HG03066 (cell line): ENCODE data around the gene ANKS6.

Experiments used
- ATAC-seq: cut with Tn5 transposase; IDR thresholded peaks from one replicate; pipeline ENCODE4 v1.9.1; 2021; ENCODE audit warnings: low read depth; ENCODE audit not compliant: unreplicated experiment

The ANKS6 gene

DNA sequence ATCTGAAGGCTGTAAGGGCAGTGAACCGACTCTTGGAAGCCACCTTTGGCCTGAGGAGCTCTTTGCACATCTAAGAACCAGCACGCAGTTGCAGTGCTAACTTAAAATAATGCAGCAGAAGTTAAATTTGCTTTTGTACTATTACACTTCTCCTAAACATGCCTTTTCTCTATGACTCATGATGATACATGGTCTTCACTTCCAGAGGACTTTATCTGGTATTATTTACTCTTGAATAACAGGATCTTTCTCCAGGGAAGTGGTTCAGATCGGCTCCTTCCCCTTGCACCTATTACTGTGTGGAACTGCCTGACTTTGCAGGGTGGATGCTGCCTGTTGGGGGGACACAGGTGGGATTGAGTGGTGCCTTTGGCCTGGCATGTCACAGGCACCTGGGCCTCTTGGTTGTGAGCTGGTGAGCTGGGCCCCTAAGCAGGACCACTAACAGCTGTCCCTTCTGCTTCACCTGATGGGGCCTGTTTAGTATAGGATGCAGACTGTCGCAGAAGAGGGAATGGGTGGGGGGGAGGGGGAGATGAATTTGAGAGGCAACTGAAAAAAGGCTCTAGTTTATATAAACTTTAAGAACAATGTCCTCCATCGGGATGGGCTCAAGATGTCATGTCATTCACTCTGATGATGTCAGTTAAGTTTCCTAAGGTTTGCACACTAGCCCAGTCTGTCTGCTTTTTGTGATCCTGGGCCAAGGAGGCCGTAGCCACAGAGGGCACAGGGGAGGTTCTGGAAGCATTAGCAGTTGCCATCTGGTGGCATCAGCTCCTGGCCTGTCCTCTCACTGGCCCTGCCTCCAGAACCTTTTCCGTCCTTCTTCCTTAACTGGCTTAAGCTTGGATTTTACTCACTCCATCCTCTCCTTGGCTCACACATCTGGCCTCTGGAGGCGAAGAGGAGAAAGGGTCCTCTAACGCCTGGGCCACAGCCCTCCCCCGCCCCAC is 53.8 kb downstream of the ANKS6 start:
- no peak for ATAC-seq

DNA sequence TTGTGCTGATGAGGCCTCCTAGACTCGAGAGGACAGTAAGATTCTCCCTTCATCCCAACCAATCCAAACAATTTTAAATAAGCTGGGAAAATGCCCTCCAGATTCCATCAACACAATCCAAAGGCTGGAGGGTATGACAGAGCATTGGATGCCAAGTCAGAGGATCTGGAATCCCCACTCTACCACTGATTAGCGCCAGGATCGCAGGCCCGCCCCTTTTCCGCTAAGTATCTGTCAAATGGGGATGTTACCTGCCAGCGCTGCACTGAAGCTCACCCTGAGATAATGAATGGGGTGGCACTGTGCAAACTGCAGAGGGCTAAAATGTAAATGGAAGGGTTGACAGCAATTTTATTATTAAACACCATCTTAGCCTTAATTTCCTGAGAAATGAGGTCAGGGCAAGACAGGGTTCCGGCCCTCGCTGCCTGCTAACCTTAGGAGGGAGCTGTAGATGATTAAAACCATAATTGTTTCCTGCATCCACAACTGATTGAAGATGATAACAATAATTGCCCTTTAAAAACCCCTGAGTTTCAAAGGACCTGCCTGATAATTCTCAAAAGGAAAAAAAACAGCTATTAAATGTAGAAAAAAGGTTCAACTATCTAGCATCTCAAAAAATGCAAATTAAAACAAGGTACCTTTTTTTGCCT is 56.0 kb downstream of the ANKS6 start:
- no peak for ATAC-seq

DNA sequence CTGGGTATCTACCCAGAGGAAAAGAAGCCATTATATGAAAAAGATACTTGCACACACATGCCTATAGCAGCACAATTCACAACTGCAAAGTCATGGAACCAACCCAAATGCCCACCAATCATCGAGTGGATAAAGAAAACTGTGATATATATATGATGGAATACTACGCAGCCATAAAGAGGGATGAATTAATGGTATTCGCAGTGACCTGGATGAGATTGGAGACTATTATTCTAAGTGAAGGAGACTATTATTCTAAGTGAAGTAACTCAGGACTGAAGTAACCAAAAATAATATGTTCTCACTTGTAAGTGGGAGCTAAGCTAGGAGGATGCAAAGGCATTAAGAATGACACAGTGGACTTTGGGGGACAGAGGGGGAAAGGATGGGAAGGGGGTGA is 57.6 kb downstream of the ANKS6 start:
- ATAC-seq: no peak

DNA sequence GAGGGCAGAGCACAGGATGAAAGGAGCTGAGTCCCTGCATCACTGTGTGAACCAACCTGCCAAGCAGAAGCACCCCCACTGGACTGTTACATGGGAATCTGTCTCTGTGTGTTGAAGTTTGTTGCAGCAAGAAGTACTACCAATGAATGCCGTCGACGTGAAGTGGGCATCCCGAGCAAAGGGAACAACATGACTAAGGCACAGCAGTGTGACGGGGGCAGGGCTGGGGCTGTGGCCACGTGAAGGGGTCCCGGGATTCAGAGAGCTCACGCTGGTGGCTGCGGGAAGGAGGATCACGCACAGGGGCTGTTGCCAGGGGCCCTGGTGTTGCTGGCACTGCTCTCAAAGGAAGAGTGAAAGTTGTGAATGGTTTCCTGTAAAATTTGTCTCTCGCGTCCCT is 60.1 kb downstream of the ANKS6 start:
- ATAC-seq: no peak

DNA sequence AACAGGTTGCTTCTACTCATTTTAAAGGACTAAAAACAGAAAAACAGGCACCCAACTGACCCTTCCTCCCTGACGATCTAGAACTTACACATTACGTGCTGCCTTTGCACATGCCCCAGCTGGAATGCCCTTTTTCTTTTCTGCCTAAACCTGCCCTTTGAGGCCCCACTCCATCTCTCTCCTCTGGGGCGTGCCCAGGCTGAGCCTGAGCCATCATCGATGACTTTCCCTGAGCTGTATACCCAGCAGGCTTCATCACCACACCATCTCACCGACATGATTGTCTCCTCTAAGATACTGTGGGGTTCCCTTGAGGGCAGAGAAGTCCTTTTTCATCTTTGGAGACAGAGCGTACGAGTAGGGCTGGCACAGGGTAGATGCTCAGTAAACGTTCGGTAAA is 63.6 kb downstream of the ANKS6 start:
- ATAC-seq: no peak

DNA sequence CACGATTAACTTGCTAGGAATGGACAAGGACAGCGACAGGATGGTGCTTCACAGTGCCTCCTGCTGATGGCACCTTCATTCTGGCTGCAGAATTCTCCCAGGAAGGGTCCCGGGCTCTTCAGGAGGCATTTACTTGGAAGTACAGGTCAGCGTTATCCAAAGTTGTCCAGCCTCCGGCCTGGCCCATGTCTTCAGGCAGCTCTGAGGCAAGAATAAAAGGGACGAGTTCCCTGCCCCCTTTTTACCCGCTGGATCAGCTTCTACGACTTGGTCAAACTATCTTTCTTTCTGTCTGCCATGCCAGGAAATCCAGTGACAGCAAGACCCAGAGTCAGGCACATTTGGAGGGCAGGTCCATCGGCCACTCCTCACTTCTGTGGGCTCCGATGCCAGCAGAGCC is 64.3 kb downstream of the ANKS6 start:
- ATAC-seq: no peak

DNA sequence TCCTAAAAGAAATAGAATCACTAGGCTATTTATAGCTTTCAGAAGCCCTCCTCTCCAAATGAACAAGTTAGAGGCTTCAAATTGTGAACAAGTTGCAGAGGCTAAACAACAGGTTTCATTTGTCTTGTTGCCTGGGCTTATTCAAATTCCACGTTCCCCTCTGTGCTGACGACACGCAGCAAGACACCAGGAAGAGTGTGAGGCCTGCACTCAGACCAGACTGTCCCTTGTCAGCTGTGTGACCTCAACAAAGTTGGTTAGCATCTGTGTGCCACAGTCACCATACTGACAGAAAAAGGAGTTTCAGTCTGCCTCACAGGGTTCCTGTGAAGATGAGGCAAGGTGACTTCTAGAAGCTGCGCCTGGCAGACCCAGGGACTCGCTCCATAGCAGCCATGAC is 65.5 kb downstream of the ANKS6 start:
- ATAC-seq: no peak

DNA sequence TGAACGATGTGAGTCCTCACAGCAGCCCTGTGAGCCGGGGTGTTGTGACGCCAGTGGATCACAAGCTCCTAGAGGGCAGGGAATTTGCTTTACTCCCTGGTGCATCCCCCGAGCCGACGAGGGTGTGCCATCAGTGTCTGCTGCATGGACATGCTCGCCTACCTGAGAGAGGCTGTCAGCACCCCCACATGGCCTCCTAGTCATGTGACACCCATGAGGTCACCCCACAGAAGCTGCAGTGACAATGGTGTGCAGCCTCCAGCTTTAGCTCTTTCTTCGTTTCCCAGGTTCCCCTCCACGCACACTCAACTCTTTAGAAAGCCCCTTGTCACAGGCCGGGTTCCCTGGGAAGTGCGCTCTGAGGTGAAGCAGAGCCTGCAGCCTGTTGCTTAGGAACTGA is 67.9 kb downstream of the ANKS6 start:
- no peak for ATAC-seq

DNA sequence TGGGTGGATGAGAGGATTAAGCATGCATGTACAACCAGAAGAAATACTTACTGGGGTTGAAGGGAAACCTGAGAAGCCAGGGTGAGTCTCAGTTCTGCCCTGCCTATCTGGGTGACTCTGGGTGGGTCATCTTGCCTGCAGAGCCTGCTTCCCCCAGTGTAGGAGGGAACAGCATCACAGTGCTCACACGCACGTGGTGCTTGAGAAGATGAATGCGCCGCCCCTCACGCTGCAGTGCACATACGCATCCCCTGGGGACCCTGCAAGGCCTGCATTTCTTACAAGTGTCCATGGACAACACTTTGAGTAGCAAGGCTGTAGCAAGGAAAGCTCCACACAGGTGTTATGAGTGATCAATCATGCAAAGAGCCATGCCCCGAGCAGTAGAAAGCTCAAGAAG is 68.9 kb downstream of the ANKS6 start:
- no peak for ATAC-seq

DNA sequence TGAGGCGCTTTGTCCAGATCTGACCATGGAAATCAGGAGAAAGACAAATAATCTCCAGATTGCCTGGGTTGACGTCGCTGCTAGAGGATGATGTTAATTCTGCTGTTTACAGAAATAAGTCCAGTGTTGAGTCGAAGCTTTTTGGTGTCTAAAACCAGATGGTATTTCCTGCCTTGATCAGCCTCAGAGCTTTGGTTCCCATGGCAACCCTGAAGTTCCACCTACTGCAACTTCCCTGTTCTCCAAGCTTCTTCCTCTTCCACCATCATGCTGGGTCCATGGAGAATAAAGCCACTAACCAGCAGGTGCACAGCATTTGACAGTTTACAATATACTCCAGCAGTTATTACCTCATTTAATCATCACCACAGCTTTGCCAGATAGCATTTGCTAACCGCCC is 69.6 kb downstream of the ANKS6 start:
- ATAC-seq: no peak

DNA sequence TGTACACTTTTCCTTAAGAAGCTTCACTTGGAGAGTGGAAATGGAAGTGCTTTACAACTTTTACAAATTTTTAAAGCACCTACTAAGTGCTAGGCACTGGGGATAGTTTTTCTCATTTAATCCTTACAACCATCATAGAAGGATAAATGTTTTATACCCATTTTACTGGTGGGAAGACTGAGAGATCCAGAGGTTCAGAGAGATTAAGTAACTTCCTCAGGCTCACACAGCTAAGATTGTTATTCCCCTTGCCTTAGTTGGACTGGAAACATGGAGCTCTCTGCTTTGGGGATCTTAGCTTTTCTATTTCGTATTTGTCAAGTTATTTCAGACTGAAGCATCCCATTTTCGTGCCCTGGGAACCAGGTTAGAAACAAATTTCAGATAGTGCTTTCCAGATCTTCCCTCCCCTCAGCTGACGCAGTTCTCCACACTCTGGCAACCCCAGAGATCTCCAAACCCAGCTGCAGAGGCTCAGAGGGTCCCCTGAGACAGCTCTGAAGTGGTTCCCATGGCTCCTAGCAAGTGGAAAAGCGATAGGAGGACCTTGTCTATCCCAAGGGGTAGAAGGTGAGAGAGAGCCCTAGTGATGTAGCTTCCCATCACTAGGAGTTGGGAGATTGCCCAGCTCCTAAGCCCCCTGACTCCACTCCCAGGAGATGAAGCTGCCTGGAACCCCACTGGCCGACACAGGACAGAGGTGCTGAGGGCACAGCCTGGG is 71.4 kb downstream of the ANKS6 start:
- no peak for ATAC-seq

DNA sequence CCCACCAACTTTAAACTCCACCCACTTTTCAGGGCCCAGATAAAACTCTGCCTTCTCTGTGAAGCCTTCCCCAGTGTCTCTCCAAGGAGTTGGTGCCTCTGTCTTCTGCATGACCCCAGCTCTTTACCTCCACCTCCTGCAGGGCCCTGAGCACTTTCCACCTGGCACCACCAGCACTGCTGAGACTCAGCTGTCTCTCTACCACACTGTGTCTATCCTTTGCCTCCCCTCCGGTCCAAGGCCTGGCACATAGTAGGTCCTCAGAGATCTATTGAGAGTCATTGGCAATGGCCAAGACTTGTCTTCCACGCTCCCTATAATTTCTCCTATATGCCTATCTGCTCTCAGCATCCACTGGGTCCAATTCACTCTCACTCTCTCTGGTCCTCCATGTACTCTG is 74.7 kb downstream of the ANKS6 start:
- no peak for ATAC-seq

DNA sequence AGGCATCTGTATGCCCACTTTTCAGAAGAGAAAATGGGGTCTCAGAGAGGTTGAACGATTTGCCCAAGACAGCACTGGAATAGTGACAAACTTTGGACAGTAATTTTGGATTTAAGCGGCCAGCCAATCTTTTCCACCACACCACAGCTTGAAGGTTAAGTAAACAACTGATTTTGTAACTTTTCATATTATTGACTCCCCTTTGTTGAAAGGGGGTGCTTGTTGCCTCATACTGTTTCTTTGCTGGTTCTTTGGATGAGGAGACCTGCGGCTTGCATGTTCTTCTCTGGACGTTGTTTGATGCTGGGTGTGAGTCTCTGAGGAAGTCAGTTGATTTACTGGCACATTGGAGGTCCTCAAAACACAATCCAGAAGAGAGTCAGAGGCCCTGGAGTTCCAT is 76.0 kb downstream of the ANKS6 start:
- ATAC-seq: no peak

DNA sequence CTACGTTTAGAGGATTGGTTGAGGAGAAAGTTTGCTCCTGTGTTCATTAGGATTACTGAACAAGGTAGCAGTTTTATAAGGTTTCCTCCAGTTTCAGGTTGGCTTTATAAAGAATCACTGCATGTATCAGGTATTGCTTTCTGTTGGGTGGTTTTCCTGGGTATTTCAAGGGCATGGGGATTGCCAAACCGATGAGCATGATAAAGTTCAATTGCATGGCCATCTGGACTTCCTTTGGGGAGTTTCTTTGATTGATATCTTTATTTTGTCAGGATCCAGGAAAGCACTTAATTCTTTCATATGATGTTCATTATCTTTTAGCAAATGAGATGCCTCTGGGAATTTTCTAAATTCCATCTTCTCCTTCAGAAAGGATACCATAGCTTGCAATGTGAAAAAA is 77.3 kb downstream of the ANKS6 start:
- ATAC-seq: no peak

DNA sequence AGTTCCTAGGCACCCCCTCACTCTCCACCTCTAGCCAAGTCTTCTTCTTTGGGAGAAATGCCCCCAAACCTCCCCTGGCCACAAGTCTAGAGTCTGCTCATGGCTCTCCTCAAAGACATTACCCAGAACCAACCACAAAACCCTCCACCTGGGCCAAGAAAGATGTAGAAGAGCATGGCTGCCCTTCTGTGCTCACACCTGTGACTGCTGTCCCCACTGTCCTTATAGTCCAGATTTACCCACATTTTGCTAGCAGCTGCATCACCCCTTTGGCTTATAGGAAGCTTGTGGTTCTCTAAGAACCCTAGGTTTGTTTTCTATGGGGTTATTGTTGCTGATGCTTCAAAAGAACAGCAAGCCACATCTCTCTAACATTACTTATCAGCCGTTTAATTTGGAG is 81.5 kb downstream of the ANKS6 start:
- no peak for ATAC-seq

DNA sequence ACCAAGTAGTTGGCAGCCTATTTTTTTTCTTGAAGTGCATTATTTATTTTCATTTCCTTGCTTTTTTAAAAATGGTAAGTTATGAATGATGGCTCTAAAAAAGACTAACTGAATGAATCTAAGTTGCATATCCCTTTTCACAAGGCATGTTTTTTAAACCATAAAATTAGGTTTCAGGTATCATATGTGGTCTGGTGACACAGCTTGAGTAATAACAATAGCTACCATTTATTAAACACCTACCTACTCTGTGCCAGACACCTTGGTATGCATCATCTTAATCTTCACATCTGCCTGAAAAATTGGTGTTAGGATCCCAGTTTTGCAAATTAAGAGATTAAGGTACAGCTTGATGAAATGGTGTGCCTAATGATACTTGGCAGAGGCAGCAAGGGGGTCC is 83.4 kb downstream of the ANKS6 start:
- ATAC-seq: no peak

DNA sequence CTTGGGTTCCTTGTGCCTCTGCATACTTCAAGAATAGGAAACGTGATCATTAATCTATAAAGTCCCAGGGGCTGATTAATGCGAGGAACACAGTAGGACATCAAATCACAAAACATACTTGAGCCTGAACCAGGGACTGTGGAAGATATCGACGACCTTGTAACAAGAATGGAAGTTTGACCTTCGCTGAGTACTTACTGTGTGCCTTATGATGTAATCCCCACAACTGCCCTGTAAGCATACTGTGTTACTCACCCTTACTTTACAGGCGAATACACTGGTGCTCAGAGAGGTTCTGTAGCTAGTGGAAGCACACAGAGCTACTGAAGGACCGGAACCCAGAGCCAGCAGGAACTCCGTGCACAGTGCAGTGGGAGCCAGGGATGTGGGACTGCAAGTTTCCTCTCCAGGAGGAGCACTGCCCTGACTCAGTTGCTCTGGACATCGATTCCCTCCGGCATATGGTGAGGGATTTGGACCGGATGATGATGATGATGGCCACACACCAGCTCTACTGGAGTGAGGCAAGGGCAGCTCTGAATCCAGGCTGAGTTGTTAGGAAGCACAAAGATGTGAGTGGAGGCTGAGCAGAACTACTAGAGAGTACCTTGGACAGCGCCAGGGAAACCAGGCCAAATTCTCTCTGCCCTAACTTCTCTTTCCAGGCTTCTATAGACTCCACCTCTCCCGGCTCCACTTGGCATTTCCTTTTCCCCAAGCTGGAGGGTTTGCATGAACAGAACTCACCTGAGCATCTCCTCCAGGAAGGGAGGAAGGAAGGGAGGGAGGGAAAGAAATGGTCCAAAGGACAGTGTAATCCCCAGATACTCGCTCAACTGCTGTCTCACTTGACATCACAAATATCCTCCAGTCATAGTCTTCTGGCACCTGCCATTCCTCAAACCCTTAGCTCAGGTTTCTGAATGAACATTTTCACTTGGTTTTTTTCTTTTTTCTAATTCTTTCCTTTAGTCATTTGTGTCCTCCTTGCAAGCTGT is 86.1 kb downstream of the ANKS6 start:
- ATAC-seq: no peak

DNA sequence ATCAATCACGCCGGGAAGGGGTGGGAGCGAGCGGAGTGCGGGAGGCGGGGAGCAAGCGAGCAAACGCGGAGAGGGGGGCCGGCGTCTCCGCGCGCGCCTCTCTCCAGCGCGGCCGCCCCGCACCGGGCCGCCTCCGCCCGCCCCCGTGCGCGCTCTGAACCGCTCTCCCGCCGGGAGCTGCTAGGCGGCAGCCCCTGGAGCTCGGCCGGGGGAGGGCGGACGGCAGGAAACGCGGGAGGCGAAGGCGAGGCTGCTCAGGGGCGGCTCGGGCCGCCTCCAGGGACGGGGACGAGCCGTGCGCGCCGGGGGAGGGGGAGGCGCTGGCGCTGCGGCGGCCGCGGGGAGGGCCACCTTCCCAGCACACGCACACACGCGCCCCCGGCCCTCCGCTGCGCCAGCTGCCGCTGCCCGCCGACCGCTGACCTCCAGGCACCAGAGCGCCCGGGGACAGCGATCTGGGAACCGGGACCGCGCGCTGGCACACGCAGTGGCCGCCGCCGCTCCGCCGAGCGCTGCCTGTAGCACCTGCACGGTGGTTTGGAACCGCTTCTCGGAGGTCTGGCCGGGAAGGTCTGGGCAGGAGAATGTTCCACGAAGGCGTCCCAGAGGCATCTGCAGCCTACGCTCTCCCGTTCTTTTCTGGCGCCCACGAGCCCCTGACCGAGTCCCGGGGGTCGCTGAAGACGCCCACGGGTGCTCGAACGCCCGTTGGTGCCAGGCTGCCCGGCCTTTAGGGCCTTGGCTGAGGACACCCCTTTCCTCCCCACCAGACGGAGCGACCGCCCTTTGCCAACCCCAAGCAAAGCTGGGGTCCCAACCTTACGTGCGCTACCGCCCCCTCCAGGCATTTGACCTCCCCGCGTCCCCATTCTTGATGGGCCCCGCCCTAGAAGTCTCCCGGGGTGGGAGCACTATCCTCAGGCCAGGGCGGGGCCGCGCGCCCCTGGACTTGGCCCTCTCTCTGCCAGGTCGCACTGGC is 87.1 kb downstream of the ANKS6 start, which contains the start of gene GABBR2:
Gene GABBR2, minus strand, starts transcription at position 3 of the 979 bp plus-strand sequence. CDS start 198 bp downstream, outside the sequence.
- ATAC-seq: no peak
